ENCODE data around the gene TSEN54. TPM values are rescaled to one million over a fixed set of nuclear protein-coding genes. Genes with fewer than 3 reads are reported as not detected.

TSEN54 gene
- total RNA-seq, 5 donors from 2014 or later (not counting 1 experiment from before 2014, with no cell fraction given), result 54.9 to 94.7 (median 67.6) TPM

GRCh38 chr17:75566416-75566815 is 50.1 kb downstream of the TSEN54 start:
- no peak overlapping the region for H3K4me3 Mint-ChIP-seq
- Histone ChIP-seq H3K4me3 (ENCODE audit: control insufficient read depth in 1 of 2, extremely low read depth in 1 of 2, low read length in 1 of 2) (no peak overlapping the region), H3K4me1 (ENCODE audit: control insufficient read depth in 1 of 2, extremely low read depth in 1 of 2, insufficient read depth in 2 of 2, low read length in 2 of 2) (no peaks in the 10 kb centered on the region), H3K36me3 (ENCODE audit: control insufficient read depth in 2 of 2, extremely low read depth in 1 of 2, insufficient read depth in 1 of 2, low read length in 1 of 2) (peaks cover 14 to 64% of the 10 kb centered on the region in 2 donors), H3K9me3 (no peaks in the 10 kb centered on the region), H3K27ac (ENCODE audit: low read length) (no peak overlapping the region), H3K27me3 (replicated peaks in 1 of 2; ENCODE audit: control insufficient read depth in 2 of 2, extremely low read depth in 1 of 2, insufficient read depth in 2 of 2, low read length in 1 of 2) (no peaks in the 10 kb centered on the region)
- no peaks in the 10 kb centered on the region for H3K4me1 Mint-ChIP-seq
- DNase-seq (no peak), ATAC-seq (replicated peaks in 1 of 4) (no peak)
- no peaks in the 10 kb centered on the region for H3K9me3 Mint-ChIP-seq
- no peaks in the 10 kb centered on the region for H3K27me3 Mint-ChIP-seq
- WGBS (ENCODE audit: insufficient coverage), result 93% methylated on average over 4 of the region's 6 CpGs
- POLR2A ChIA-PET, result no interaction called here
- CTCF ChIA-PET, result no interaction called here
- H3K27ac Mint-ChIP-seq, result no peak overlapping the region
- peaks cover 21% of the 10 kb centered on the region for H3K36me3 Mint-ChIP-seq

- no peak overlapping the region for H3K4me3 ChIP-seq (ENCODE audit: control insufficient read depth in 1 of 2, extremely low read depth in 1 of 2, low read length in 1 of 2)
- H3K27me3 ChIP-seq (replicated peaks in 1 of 2; ENCODE audit: control insufficient read depth in 2 of 2, extremely low read depth in 1 of 2, insufficient read depth in 2 of 2, low read length in 1 of 2), result no peaks in the 10 kb centered on the region
- Mint-ChIP-seq H3K27ac (no peak overlapping the region), H3K4me1 (no peaks in the 10 kb centered on the region), H3K36me3 (peaks cover 21% of the 10 kb centered on the region), H3K27me3 (no peaks in the 10 kb centered on the region), H3K4me3 (no peak overlapping the region), H3K9me3 (no peaks in the 10 kb centered on the region)
- 78% methylated on average over 4 of the region's 5 CpGs for WGBS (ENCODE audit: insufficient coverage)
- CTCF ChIA-PET, result no interaction called here
- H3K36me3 ChIP-seq (ENCODE audit: control insufficient read depth in 2 of 2, extremely low read depth in 1 of 2, insufficient read depth in 1 of 2, low read length in 1 of 2), result peaks cover 14 to 65% of the 10 kb centered on the region in 2 donors
- no peaks in the 10 kb centered on the region for H3K9me3 ChIP-seq
- no peak overlapping the region for H3K27ac ChIP-seq (ENCODE audit: low read length)
- POLR2A ChIA-PET, result no interaction called here
- no peak for ATAC-seq (replicated peaks in 1 of 4)
- no peaks in the 10 kb centered on the region for H3K4me1 ChIP-seq (ENCODE audit: control insufficient read depth in 1 of 2, extremely low read depth in 1 of 2, insufficient read depth in 2 of 2, low read length in 2 of 2)
- DNase-seq, result no peak
Observed at GRCh38 chr17:75566834-75567233, 50.5 kb downstream of the TSEN54 start.

GRCh38 chr17:75568412-75569255 is 52.3 kb downstream of the TSEN54 start:
- Histone ChIP-seq H3K4me1 (ENCODE audit: control insufficient read depth in 1 of 2, extremely low read depth in 1 of 2, insufficient read depth in 2 of 2, low read length in 2 of 2) (no peaks in the 10 kb centered on the region), H3K27ac (ENCODE audit: low read length) (no peak overlapping the region), H3K36me3 (ENCODE audit: control insufficient read depth in 2 of 2, extremely low read depth in 1 of 2, insufficient read depth in 1 of 2, low read length in 1 of 2) (peaks cover 14 to 53% of the 10 kb centered on the region in 2 donors), H3K4me3 (ENCODE audit: control insufficient read depth in 1 of 2, extremely low read depth in 1 of 2, low read length in 1 of 2) (no peak overlapping the region), H3K9me3 (no peaks in the 10 kb centered on the region), H3K27me3 (replicated peaks in 1 of 2; ENCODE audit: control insufficient read depth in 2 of 2, extremely low read depth in 1 of 2, insufficient read depth in 2 of 2, low read length in 1 of 2) (no peaks in the 10 kb centered on the region)
- no peak for ATAC-seq (replicated peaks in 1 of 4)
- no peaks in the 10 kb centered on the region for H3K4me1 Mint-ChIP-seq
- no peak for DNase-seq
- 93% methylated on average over 25 of the region's 31 CpGs for WGBS (ENCODE audit: insufficient coverage)
- no peaks in the 10 kb centered on the region for H3K27me3 Mint-ChIP-seq
- ChIA-PET POLR2A (no interaction called here), CTCF (no interaction called here)
- H3K4me3 Mint-ChIP-seq, result no peak overlapping the region
- peaks cover 17% of the 10 kb centered on the region for H3K36me3 Mint-ChIP-seq
- no peak overlapping the region for H3K27ac Mint-ChIP-seq
- no peaks in the 10 kb centered on the region for H3K9me3 Mint-ChIP-seq

GRCh38 chr17:75570034-75570676 is 53.8 kb downstream of the TSEN54 start:
- POLR2A ChIA-PET, result no interaction called here
- Histone ChIP-seq H3K27ac (ENCODE audit: low read length) (no peak overlapping the region), H3K27me3 (replicated peaks in 1 of 2; ENCODE audit: control insufficient read depth in 2 of 2, extremely low read depth in 1 of 2, insufficient read depth in 2 of 2, low read length in 1 of 2) (no peaks in the 10 kb centered on the region), H3K36me3 (ENCODE audit: control insufficient read depth in 2 of 2, extremely low read depth in 1 of 2, insufficient read depth in 1 of 2, low read length in 1 of 2) (peaks cover 9 to 38% of the 10 kb centered on the region in 2 donors), H3K4me1 (ENCODE audit: control insufficient read depth in 1 of 2, extremely low read depth in 1 of 2, insufficient read depth in 2 of 2, low read length in 2 of 2) (no peaks in the 10 kb centered on the region), H3K9me3 (no peaks in the 10 kb centered on the region), H3K4me3 (ENCODE audit: control insufficient read depth in 1 of 2, extremely low read depth in 1 of 2, low read length in 1 of 2) (no peak overlapping the region)
- DNase-seq (no peak), ATAC-seq (replicated peaks in 1 of 4) (no peak)
- H3K27me3 Mint-ChIP-seq, result no peaks in the 10 kb centered on the region
- no peaks in the 10 kb centered on the region for H3K9me3 Mint-ChIP-seq
- H3K4me3 Mint-ChIP-seq, result no peak overlapping the region
- H3K27ac Mint-ChIP-seq, result no peak overlapping the region
- peaks cover 14% of the 10 kb centered on the region for H3K36me3 Mint-ChIP-seq
- CTCF ChIA-PET, result no interaction called here
- H3K4me1 Mint-ChIP-seq, result no peaks in the 10 kb centered on the region
- 98% methylated on average over 32 of the region's 35 CpGs for WGBS (ENCODE audit: insufficient coverage)

- Mint-ChIP-seq H3K27ac (no peak overlapping the region), H3K4me1 (no peaks in the 10 kb centered on the region), H3K9me3 (no peaks in the 10 kb centered on the region), H3K36me3 (peaks cover 14% of the 10 kb centered on the region), H3K4me3 (no peak overlapping the region), H3K27me3 (no peaks in the 10 kb centered on the region)
- DNase-seq (no peak), ATAC-seq (replicated peaks in 1 of 4) (no peak)
- ChIA-PET CTCF (no interaction called here), POLR2A (no interaction called here)
- no peaks in the 10 kb centered on the region for H3K4me1 ChIP-seq (ENCODE audit: control insufficient read depth in 1 of 2, extremely low read depth in 1 of 2, insufficient read depth in 2 of 2, low read length in 2 of 2)
- H3K9me3 ChIP-seq, result no peaks in the 10 kb centered on the region
- WGBS (ENCODE audit: insufficient coverage), result 96% methylated on average over 9 of the region's 11 CpGs
- peaks cover 8 to 32% of the 10 kb centered on the region in 2 donors for H3K36me3 ChIP-seq (ENCODE audit: control insufficient read depth in 2 of 2, extremely low read depth in 1 of 2, insufficient read depth in 1 of 2, low read length in 1 of 2)
- no peaks in the 10 kb centered on the region for H3K27me3 ChIP-seq (replicated peaks in 1 of 2; ENCODE audit: control insufficient read depth in 2 of 2, extremely low read depth in 1 of 2, insufficient read depth in 2 of 2, low read length in 1 of 2)
- H3K27ac ChIP-seq (ENCODE audit: low read length), result no peak overlapping the region
- no peak overlapping the region for H3K4me3 ChIP-seq (ENCODE audit: control insufficient read depth in 1 of 2, extremely low read depth in 1 of 2, low read length in 1 of 2)
Observed at GRCh38 chr17:75570772-75571171, 54.4 kb downstream of the TSEN54 start.

- WGBS (ENCODE audit: insufficient coverage), result 71% methylated on average over 10 of the region's 15 CpGs
- peaks cover 8% of the 10 kb centered on the region for H3K36me3 Mint-ChIP-seq
- Histone ChIP-seq H3K27ac (ENCODE audit: low read length) (no peak overlapping the region), H3K36me3 (ENCODE audit: control insufficient read depth in 2 of 2, extremely low read depth in 1 of 2, insufficient read depth in 1 of 2, low read length in 1 of 2) (peaks cover 8 to 27% of the 10 kb centered on the region in 2 donors), H3K4me3 (ENCODE audit: control insufficient read depth in 1 of 2, extremely low read depth in 1 of 2, low read length in 1 of 2) (no peak overlapping the region), H3K9me3 (no peaks in the 10 kb centered on the region), H3K27me3 (replicated peaks in 1 of 2; ENCODE audit: control insufficient read depth in 2 of 2, extremely low read depth in 1 of 2, insufficient read depth in 2 of 2, low read length in 1 of 2) (no peaks in the 10 kb centered on the region), H3K4me1 (ENCODE audit: control insufficient read depth in 1 of 2, extremely low read depth in 1 of 2, insufficient read depth in 2 of 2, low read length in 2 of 2) (no peaks in the 10 kb centered on the region)
- DNase-seq, result peak in 6 of 35 experiments; percentile 11 to 54 (median 24)
- no peak overlapping the region for H3K4me3 Mint-ChIP-seq
- ATAC-seq (replicated peaks in 1 of 4), result no peak
- ChIA-PET POLR2A (no interaction called here), CTCF (no interaction called here)
- no peaks in the 10 kb centered on the region for H3K4me1 Mint-ChIP-seq
- no peaks in the 10 kb centered on the region for H3K9me3 Mint-ChIP-seq
- no peak overlapping the region for H3K27ac Mint-ChIP-seq
- no peaks in the 10 kb centered on the region for H3K27me3 Mint-ChIP-seq
Observed at GRCh38 chr17:75571197-75571884, 55.0 kb downstream of the TSEN54 start.

All from T-cell (primary cell).